ENCODE data around the gene HS3ST5.

The HS3ST5 gene

GRCh38 chr6:114364301-114364700, 21.5 kb upstream of the HS3ST5 start:
- no peak for DNase-seq (ENCODE audit: low read depth, low spot score)
- no peaks in the 10 kb centered on the region for H3K36me3 ChIP-seq (ENCODE audit: control insufficient read depth, insufficient read depth, low read length)
- H3K27ac ChIP-seq (ENCODE audit: low read length): no peak overlapping the region
- WGBS (ENCODE audit: insufficient coverage, insufficient read length): no CpG with 5 or more reads among the region's 1 CpG
- H3K4me1 ChIP-seq (ENCODE audit: control insufficient read depth, insufficient read depth, low read length): peaks cover under 1% of the 10 kb centered on the region; the same call in 1 of the 2 replicates
- H3K4me3 ChIP-seq (ENCODE audit: low read length): no peak overlapping the region
- no peaks in the 10 kb centered on the region for H3K9me3 ChIP-seq (ENCODE audit: control insufficient read depth, insufficient read depth, low read length)
- H3K27me3 ChIP-seq (ENCODE audit: control insufficient read depth, insufficient read depth, low read length): no peaks in the 10 kb centered on the region

- Histone ChIP-seq H3K4me3 (ENCODE audit: low read length) (no peak overlapping the region), H3K27ac (ENCODE audit: low read length) (no peak overlapping the region), H3K27me3 (ENCODE audit: control insufficient read depth, insufficient read depth, low read length) (no peaks in the 10 kb centered on the region), H3K36me3 (ENCODE audit: control insufficient read depth, insufficient read depth, low read length) (no peaks in the 10 kb centered on the region), H3K4me1 (ENCODE audit: control insufficient read depth, insufficient read depth, low read length) (peaks cover 1% of the 10 kb centered on the region; the same call in 1 of the 2 replicates), H3K9me3 (ENCODE audit: control insufficient read depth, insufficient read depth, low read length) (no peaks in the 10 kb centered on the region)
- WGBS (ENCODE audit: insufficient coverage, insufficient read length): no CpG with 5 or more reads among the region's 2 CpGs
- peak; percentile 45 for DNase-seq (ENCODE audit: low read depth, low spot score)
Measured at GRCh38 chr6:114362957-114363356, 20.1 kb upstream of the HS3ST5 start.

GRCh38 chr6:114362396-114362795, 19.6 kb upstream of the HS3ST5 start:
- Histone ChIP-seq H3K36me3 (ENCODE audit: control insufficient read depth, insufficient read depth, low read length) (no peaks in the 10 kb centered on the region), H3K4me3 (ENCODE audit: low read length) (no peak overlapping the region), H3K27me3 (ENCODE audit: control insufficient read depth, insufficient read depth, low read length) (no peaks in the 10 kb centered on the region), H3K27ac (ENCODE audit: low read length) (no peak overlapping the region), H3K9me3 (ENCODE audit: control insufficient read depth, insufficient read depth, low read length) (no peaks in the 10 kb centered on the region), H3K4me1 (ENCODE audit: control insufficient read depth, insufficient read depth, low read length) (peaks cover 1% of the 10 kb centered on the region; the same call in 1 of the 2 replicates)
- WGBS (ENCODE audit: insufficient coverage, insufficient read length): no CpG with 5 or more reads among the region's 4 CpGs
- DNase-seq (ENCODE audit: low read depth, low spot score): no peak

GRCh38 chr6:114361036-114361435, 18.2 kb upstream of the HS3ST5 start:
- H3K4me3 ChIP-seq (ENCODE audit: low read length): no peak overlapping the region
- H3K27me3 ChIP-seq (ENCODE audit: control insufficient read depth, insufficient read depth, low read length): no peaks in the 10 kb centered on the region
- H3K36me3 ChIP-seq (ENCODE audit: control insufficient read depth, insufficient read depth, low read length): no peaks in the 10 kb centered on the region
- DNase-seq (ENCODE audit: low read depth, low spot score): no peak
- H3K4me1 ChIP-seq (ENCODE audit: control insufficient read depth, insufficient read depth, low read length): peaks cover 1% of the 10 kb centered on the region; the same call in 1 of the 2 replicates
- H3K9me3 ChIP-seq (ENCODE audit: control insufficient read depth, insufficient read depth, low read length): no peaks in the 10 kb centered on the region
- no peak overlapping the region for H3K27ac ChIP-seq (ENCODE audit: low read length)
- WGBS (ENCODE audit: insufficient coverage, insufficient read length): no CpG with 5 or more reads among the region's 1 CpG

GRCh38 chr6:114355300-114355699, 12.5 kb upstream of the HS3ST5 start:
- DNase-seq (ENCODE audit: low read depth, low spot score): no peak
- no peaks in the 10 kb centered on the region for H3K36me3 ChIP-seq (ENCODE audit: control insufficient read depth, insufficient read depth, low read length)
- no peak overlapping the region for H3K4me3 ChIP-seq (ENCODE audit: low read length)
- no peaks in the 10 kb centered on the region for H3K27me3 ChIP-seq (ENCODE audit: control insufficient read depth, insufficient read depth, low read length)
- no peaks in the 10 kb centered on the region for H3K9me3 ChIP-seq (ENCODE audit: control insufficient read depth, insufficient read depth, low read length)
- H3K4me1 ChIP-seq (ENCODE audit: control insufficient read depth, insufficient read depth, low read length): 0 out of 2 replicates have a peak, but pooled peaks cover 1% of the 10 kb centered on the region
- no peak overlapping the region for H3K27ac ChIP-seq (ENCODE audit: low read length)

- H3K9me3 ChIP-seq (ENCODE audit: control insufficient read depth, insufficient read depth, low read length): no peaks in the 10 kb centered on the region
- H3K36me3 ChIP-seq (ENCODE audit: control insufficient read depth, insufficient read depth, low read length): no peaks in the 10 kb centered on the region
- no peaks in the 10 kb centered on the region for H3K27me3 ChIP-seq (ENCODE audit: control insufficient read depth, insufficient read depth, low read length)
- H3K4me3 ChIP-seq (ENCODE audit: low read length): no peak overlapping the region
- no CpG with 5 or more reads among the region's 2 CpGs for WGBS (ENCODE audit: insufficient coverage, insufficient read length)
- H3K27ac ChIP-seq (ENCODE audit: low read length): no peak overlapping the region
- DNase-seq (ENCODE audit: low read depth, low spot score): no peak
- 0 out of 2 replicates have a peak, but pooled peaks cover 1% of the 10 kb centered on the region for H3K4me1 ChIP-seq (ENCODE audit: control insufficient read depth, insufficient read depth, low read length)
Measured at GRCh38 chr6:114354482-114354881, 11.7 kb upstream of the HS3ST5 start.

GRCh38 chr6:114346451-114346850, 3.6 kb upstream of the HS3ST5 start:
- no peaks in the 10 kb centered on the region for H3K27me3 ChIP-seq (ENCODE audit: control insufficient read depth, insufficient read depth, low read length)
- H3K4me3 ChIP-seq (ENCODE audit: low read length): no peak overlapping the region
- H3K9me3 ChIP-seq (ENCODE audit: control insufficient read depth, insufficient read depth, low read length): no peaks in the 10 kb centered on the region
- DNase-seq (ENCODE audit: low read depth, low spot score): no peak
- H3K27ac ChIP-seq (ENCODE audit: low read length): no peak overlapping the region
- WGBS (ENCODE audit: insufficient coverage, insufficient read length): no CpG with 5 or more reads among the region's 4 CpGs
- peaks cover 2% of the 10 kb centered on the region; the same call in 1 of the 2 replicates for H3K4me1 ChIP-seq (ENCODE audit: control insufficient read depth, insufficient read depth, low read length)
- H3K36me3 ChIP-seq (ENCODE audit: control insufficient read depth, insufficient read depth, low read length): no peaks in the 10 kb centered on the region

GRCh38 chr6:114344971-114345275, 2.1 kb upstream of the HS3ST5 start:
- no peak for DNase-seq (ENCODE audit: low read depth, low spot score)
- Histone ChIP-seq H3K9me3 (ENCODE audit: control insufficient read depth, insufficient read depth, low read length) (no peaks in the 10 kb centered on the region), H3K27ac (ENCODE audit: low read length) (no peak overlapping the region), H3K4me3 (ENCODE audit: low read length) (no peak overlapping the region), H3K27me3 (ENCODE audit: control insufficient read depth, insufficient read depth, low read length) (no peaks in the 10 kb centered on the region), H3K4me1 (ENCODE audit: control insufficient read depth, insufficient read depth, low read length) (peaks cover 2% of the 10 kb centered on the region; the same call in 1 of the 2 replicates), H3K36me3 (ENCODE audit: control insufficient read depth, insufficient read depth, low read length) (no peaks in the 10 kb centered on the region)
- WGBS (ENCODE audit: insufficient coverage, insufficient read length): no CpG with 5 or more reads among the region's 1 CpG

- no peak overlapping the region for H3K27ac ChIP-seq (ENCODE audit: low read length)
- peaks cover 2% of the 10 kb centered on the region; the same call in 1 of the 2 replicates for H3K4me1 ChIP-seq (ENCODE audit: control insufficient read depth, insufficient read depth, low read length)
- no peaks in the 10 kb centered on the region for H3K27me3 ChIP-seq (ENCODE audit: control insufficient read depth, insufficient read depth, low read length)
- no peak overlapping the region for H3K4me3 ChIP-seq (ENCODE audit: low read length)
- no CpG with 5 or more reads among the region's 3 CpGs for WGBS (ENCODE audit: insufficient coverage, insufficient read length)
- DNase-seq (ENCODE audit: low read depth, low spot score): no peak
- no peaks in the 10 kb centered on the region for H3K36me3 ChIP-seq (ENCODE audit: control insufficient read depth, insufficient read depth, low read length)
- no peaks in the 10 kb centered on the region for H3K9me3 ChIP-seq (ENCODE audit: control insufficient read depth, insufficient read depth, low read length)
Measured at GRCh38 chr6:114344246-114344970, 1.6 kb upstream of the HS3ST5 start.

- DNase-seq (ENCODE audit: low read depth, low spot score): no peak
- WGBS (ENCODE audit: insufficient coverage, insufficient read length): no CpG with 5 or more reads among the region's 2 CpGs
- no peaks in the 10 kb centered on the region for H3K9me3 ChIP-seq (ENCODE audit: control insufficient read depth, insufficient read depth, low read length)
- H3K27ac ChIP-seq (ENCODE audit: low read length): no peak overlapping the region
- peak overlapping the region; percentile 82; the same call in 1 of the 2 replicates for H3K4me3 ChIP-seq (ENCODE audit: low read length)
- no peaks in the 10 kb centered on the region for H3K27me3 ChIP-seq (ENCODE audit: control insufficient read depth, insufficient read depth, low read length)
- H3K4me1 ChIP-seq (ENCODE audit: control insufficient read depth, insufficient read depth, low read length): peaks cover 2% of the 10 kb centered on the region; the same call in 1 of the 2 replicates
- H3K36me3 ChIP-seq (ENCODE audit: control insufficient read depth, insufficient read depth, low read length): no peaks in the 10 kb centered on the region
Measured at GRCh38 chr6:114343782-114344144, 940 bp upstream of the HS3ST5 start.
